GM18907 (cell line): Measurements from ENCODE around the gene ISCU.

ENCODE experiments used
- ATAC-seq: cut with Tn5 transposase; IDR thresholded peaks from one replicate; pipeline ENCODE4 v1.9.1; 2021; ENCODE audit warnings: mild to moderate bottlenecking, moderate library complexity; ENCODE audit not compliant: unreplicated experiment

The ISCU gene

GRCh38 chr12:108562348-108563135, at the start of gene ISCU:
Gene ISCU, plus strand, starts transcription at chr12:108562596. Its CDS starts 27 bp downstream, at chr12:108562623.
- peak; percentile 54 for ATAC-seq

- no peak for ATAC-seq
Observed at GRCh38 chr12:108514468-108514972, 47.9 kb upstream of the ISCU start.

- ATAC-seq, result peak; percentile 89
Observed at GRCh38 chr12:108514973-108515814, 47.2 kb upstream of the ISCU start, which contains the start of gene FICD. Gene FICD, plus strand, starts transcription at chr12:108515277. Its CDS starts 1,696 bp downstream, at chr12:108516973.

GRCh38 chr12:108515916-108516315, 46.5 kb upstream of the ISCU start:
- ATAC-seq, result no peak

- no peak for ATAC-seq
Observed at GRCh38 chr12:108516511-108517275, 45.7 kb upstream of the ISCU start.

GRCh38 chr12:108517288-108518100, 44.9 kb upstream of the ISCU start:
- ATAC-seq, result no peak

GRCh38 chr12:108518101-108518715, 44.2 kb upstream of the ISCU start:
- ATAC-seq, result no peak

- ATAC-seq, result no peak
Observed at GRCh38 chr12:108518716-108519496, 43.5 kb upstream of the ISCU start.

GRCh38 chr12:108519558-108519957, 42.8 kb upstream of the ISCU start:
- ATAC-seq, result no peak

GRCh38 chr12:108523365-108523764, 39.0 kb upstream of the ISCU start:
- ATAC-seq, result no peak

GRCh38 chr12:108525681-108526080, 36.7 kb upstream of the ISCU start:
- no peak for ATAC-seq

GRCh38 chr12:108526482-108527165, 35.8 kb upstream of the ISCU start:
- no peak for ATAC-seq

GRCh38 chr12:108527166-108527496, 35.3 kb upstream of the ISCU start:
- ATAC-seq, result no peak

GRCh38 chr12:108530161-108530560, 32.2 kb upstream of the ISCU start:
- no peak for ATAC-seq

- ATAC-seq, result no peak
Observed at GRCh38 chr12:108531929-108532848, 30.2 kb upstream of the ISCU start.

- ATAC-seq, result no peak
Observed at GRCh38 chr12:108538146-108538545, 24.2 kb upstream of the ISCU start.

- no peak for ATAC-seq
Observed at GRCh38 chr12:108538616-108539195, 23.7 kb upstream of the ISCU start.
